Measurements from ENCODE around the gene ARNT2. TPM values are rescaled to one million over a fixed set of nuclear protein-coding genes. Genes with fewer than 3 reads are reported as not detected.

The ARNT2 gene
- total RNA-seq, 1 donor from 2014 or later: not detected

GRCh38 chr15:80464951-80465625 lies 60.9 kb downstream of the ARNT2 start:
- Mint-ChIP-seq H3K27me3 (ENCODE audit: low read depth) (peaks cover 8% of the 10 kb centered on the region), H3K27ac (no peak overlapping the region), H3K9me3 (no peaks in the 10 kb centered on the region), H3K36me3 (ENCODE audit: low read depth) (no peaks in the 10 kb centered on the region), H3K4me1 (ENCODE audit: low read depth) (no peaks in the 10 kb centered on the region), H3K4me3 (ENCODE audit: low read depth) (no peak overlapping the region)
- intact Hi-C loops (cut with micrococcal nuclease): no loop called here
- DNase-seq (ENCODE audit: low spot score): no peak

GRCh38 chr15:80465626-80466005 lies 61.4 kb downstream of the ARNT2 start:
- Mint-ChIP-seq H3K4me3 (ENCODE audit: low read depth) (no peak overlapping the region), H3K36me3 (ENCODE audit: low read depth) (no peaks in the 10 kb centered on the region), H3K27me3 (ENCODE audit: low read depth) (peaks cover 10% of the 10 kb centered on the region), H3K4me1 (ENCODE audit: low read depth) (no peaks in the 10 kb centered on the region), H3K9me3 (no peaks in the 10 kb centered on the region), H3K27ac (no peak overlapping the region)
- no peak for DNase-seq (ENCODE audit: low spot score)
- intact Hi-C loops (cut with micrococcal nuclease): no loop called here

- H3K9me3 Mint-ChIP-seq: no peaks in the 10 kb centered on the region
- H3K4me1 Mint-ChIP-seq (ENCODE audit: low read depth): no peaks in the 10 kb centered on the region
- H3K27ac Mint-ChIP-seq: no peak overlapping the region
- intact Hi-C loops (cut with micrococcal nuclease): no loop called here
- H3K36me3 Mint-ChIP-seq (ENCODE audit: low read depth): no peaks in the 10 kb centered on the region
- H3K4me3 Mint-ChIP-seq (ENCODE audit: low read depth): no peak overlapping the region
- DNase-seq (ENCODE audit: low spot score): no peak
- peaks cover 9% of the 10 kb centered on the region for H3K27me3 Mint-ChIP-seq (ENCODE audit: low read depth)
These were observed 62.4 kb downstream of the ARNT2 start for GRCh38 chr15:80466543-80466942.

- H3K36me3 Mint-ChIP-seq (ENCODE audit: low read depth): no peaks in the 10 kb centered on the region
- H3K27ac Mint-ChIP-seq: no peak overlapping the region
- no peak overlapping the region for H3K4me3 Mint-ChIP-seq (ENCODE audit: low read depth)
- DNase-seq (ENCODE audit: low spot score): no peak
- intact Hi-C loops (cut with micrococcal nuclease): no loop called here
- no peaks in the 10 kb centered on the region for H3K4me1 Mint-ChIP-seq (ENCODE audit: low read depth)
- no peaks in the 10 kb centered on the region for H3K9me3 Mint-ChIP-seq
- H3K27me3 Mint-ChIP-seq (ENCODE audit: low read depth): peaks cover 13% of the 10 kb centered on the region
These were observed 63.1 kb downstream of the ARNT2 start for GRCh38 chr15:80467311-80467714.

- peaks cover 16% of the 10 kb centered on the region for H3K27me3 Mint-ChIP-seq (ENCODE audit: low read depth)
- H3K27ac Mint-ChIP-seq: no peak overlapping the region
- H3K9me3 Mint-ChIP-seq: no peaks in the 10 kb centered on the region
- no peaks in the 10 kb centered on the region for H3K36me3 Mint-ChIP-seq (ENCODE audit: low read depth)
- no peak overlapping the region for H3K4me3 Mint-ChIP-seq (ENCODE audit: low read depth)
- H3K4me1 Mint-ChIP-seq (ENCODE audit: low read depth): no peaks in the 10 kb centered on the region
- no peak for DNase-seq (ENCODE audit: low spot score)
- intact Hi-C loops (cut with micrococcal nuclease): no loop called here
These were observed 64.6 kb downstream of the ARNT2 start for GRCh38 chr15:80468796-80469195.

- H3K27me3 Mint-ChIP-seq (ENCODE audit: low read depth): peaks cover 15% of the 10 kb centered on the region
- H3K9me3 Mint-ChIP-seq: peaks cover 6% of the 10 kb centered on the region
- no peaks in the 10 kb centered on the region for H3K36me3 Mint-ChIP-seq (ENCODE audit: low read depth)
- H3K4me1 Mint-ChIP-seq (ENCODE audit: low read depth): no peaks in the 10 kb centered on the region
- no peak for DNase-seq (ENCODE audit: low spot score)
- H3K27ac Mint-ChIP-seq: no peak overlapping the region
- H3K4me3 Mint-ChIP-seq (ENCODE audit: low read depth): no peak overlapping the region
- intact Hi-C loops (cut with micrococcal nuclease): no loop called here
These were observed 67.7 kb downstream of the ARNT2 start for GRCh38 chr15:80471881-80472280.

GRCh38 chr15:80473286-80474223 lies 69.4 kb downstream of the ARNT2 start:
- intact Hi-C loops (cut with micrococcal nuclease): no loop called here
- DNase-seq (ENCODE audit: low spot score): no peak
- H3K4me1 Mint-ChIP-seq (ENCODE audit: low read depth): no peaks in the 10 kb centered on the region
- H3K36me3 Mint-ChIP-seq (ENCODE audit: low read depth): no peaks in the 10 kb centered on the region
- H3K27ac Mint-ChIP-seq: no peak overlapping the region
- H3K4me3 Mint-ChIP-seq (ENCODE audit: low read depth): no peak overlapping the region
- peaks cover 13% of the 10 kb centered on the region for H3K27me3 Mint-ChIP-seq (ENCODE audit: low read depth)
- H3K9me3 Mint-ChIP-seq: peaks cover 6% of the 10 kb centered on the region

GRCh38 chr15:80474224-80475215 lies 70.3 kb downstream of the ARNT2 start:
- H3K4me3 Mint-ChIP-seq (ENCODE audit: low read depth): no peak overlapping the region
- no peak overlapping the region for H3K27ac Mint-ChIP-seq
- H3K36me3 Mint-ChIP-seq (ENCODE audit: low read depth): no peaks in the 10 kb centered on the region
- no peak for DNase-seq (ENCODE audit: low spot score)
- H3K27me3 Mint-ChIP-seq (ENCODE audit: low read depth): peaks cover 13% of the 10 kb centered on the region
- H3K9me3 Mint-ChIP-seq: peaks cover 6% of the 10 kb centered on the region
- intact Hi-C loops (cut with micrococcal nuclease): no loop called here
- H3K4me1 Mint-ChIP-seq (ENCODE audit: low read depth): no peaks in the 10 kb centered on the region

GRCh38 chr15:80475572-80475971 lies 71.4 kb downstream of the ARNT2 start:
- no peak overlapping the region for H3K4me3 Mint-ChIP-seq (ENCODE audit: low read depth)
- intact Hi-C loops (cut with micrococcal nuclease): no loop called here
- no peaks in the 10 kb centered on the region for H3K4me1 Mint-ChIP-seq (ENCODE audit: low read depth)
- H3K36me3 Mint-ChIP-seq (ENCODE audit: low read depth): no peaks in the 10 kb centered on the region
- peaks cover 6% of the 10 kb centered on the region for H3K9me3 Mint-ChIP-seq
- H3K27ac Mint-ChIP-seq: no peak overlapping the region
- peaks cover 10% of the 10 kb centered on the region for H3K27me3 Mint-ChIP-seq (ENCODE audit: low read depth)
- no peak for DNase-seq (ENCODE audit: low spot score)

- Mint-ChIP-seq H3K9me3 (peaks cover 6% of the 10 kb centered on the region), H3K4me1 (ENCODE audit: low read depth) (no peaks in the 10 kb centered on the region), H3K27ac (no peak overlapping the region), H3K4me3 (ENCODE audit: low read depth) (no peak overlapping the region), H3K27me3 (ENCODE audit: low read depth) (peaks cover 12% of the 10 kb centered on the region), H3K36me3 (ENCODE audit: low read depth) (no peaks in the 10 kb centered on the region)
- intact Hi-C loops (cut with micrococcal nuclease): no loop called here
- no peak for DNase-seq (ENCODE audit: low spot score)
These were observed 71.9 kb downstream of the ARNT2 start for GRCh38 chr15:80476036-80476435.

- Mint-ChIP-seq H3K9me3 (peaks cover 6% of the 10 kb centered on the region), H3K4me1 (ENCODE audit: low read depth) (no peaks in the 10 kb centered on the region), H3K36me3 (ENCODE audit: low read depth) (no peaks in the 10 kb centered on the region), H3K4me3 (ENCODE audit: low read depth) (no peak overlapping the region), H3K27ac (no peak overlapping the region), H3K27me3 (ENCODE audit: low read depth) (peaks cover 5% of the 10 kb centered on the region)
- intact Hi-C loops (cut with micrococcal nuclease): no loop called here
- DNase-seq (ENCODE audit: low spot score): no peak
These were observed 73.9 kb downstream of the ARNT2 start for GRCh38 chr15:80478075-80478474.

- H3K4me3 Mint-ChIP-seq (ENCODE audit: low read depth): no peak overlapping the region
- peaks cover 6% of the 10 kb centered on the region for H3K9me3 Mint-ChIP-seq
- no peaks in the 10 kb centered on the region for H3K36me3 Mint-ChIP-seq (ENCODE audit: low read depth)
- DNase-seq (ENCODE audit: low spot score): no peak
- H3K27me3 Mint-ChIP-seq (ENCODE audit: low read depth): peaks cover 5% of the 10 kb centered on the region
- no peaks in the 10 kb centered on the region for H3K4me1 Mint-ChIP-seq (ENCODE audit: low read depth)
- intact Hi-C loops (cut with micrococcal nuclease): no loop called here
- H3K27ac Mint-ChIP-seq: no peak overlapping the region
These were observed 75.0 kb downstream of the ARNT2 start for GRCh38 chr15:80479191-80479590.

All from activated T-helper 2 cell treated with anti-CD3 and anti-CD28 coated beads, Interferon-gamma antibody, Interleukin-2, Interleukin-4, amounts not matched to agents 10 μg/mL and 5 μg/mL and 100 μg/mL, durations not matched to agents 14 hours and 24 hours and 36 hours (primary cell).